SK-N-SH (cell line): ENCODE results near the gene ZFP64. TPM values are rescaled to one million over a fixed set of nuclear protein-coding genes. Genes with fewer than 3 reads are reported as not detected.

Experiments
- CTCF ChIA-PET: fragments of 300-600, 350-600 bp; formaldehyde crosslinking; extraction: SDS; loops from one replicate; lab custom pipeline; 2021; lab: Yijun Ruan, JAX
- POLR2A ChIA-PET: fragments of 350-600 bp; sonication (Branson Sonifier 250); formaldehyde crosslinking; extraction: SDS; loops from one replicate; lab custom pipeline; 2020; ENCODE audit warnings: antibody characterized with exemption, inconsistent platforms; lab: Yijun Ruan, JAX
- DNase-seq: peaks from one replicate; pipeline ENCODE4 v3.0.0; 2012
- H2AFZ ChIP-seq: fragments of 200-600 bp; sonication (generic); 2 replicates; pipeline ENCODE4 v1.8.1; 2016; ENCODE audit warnings: antibody characterized with exemption, mild to moderate bottlenecking, low read depth
- H3F3A ChIP-seq: fragments of 200-600 bp; sonication (generic); replicated peaks from 2 replicates; pipeline ENCODE3; 2016; ENCODE audit warnings: antibody characterized with exemption, mild to moderate bottlenecking; ENCODE audit not compliant: insufficient read depth
- H3K27ac ChIP-seq, 2 experiments: fragments of 200-500 bp in 1 of 2; fragments of 200-600 bp in 1 of 2; sonication (Bioruptor generic) in 1 of 2; sonication (generic), shearing (Covaris generic) in 1 of 2; 2 replicates each; pipeline versions ENCODE4 v1.5.1 to v1.6.1; 2014 to 2016; ENCODE audit warnings: low read depth in 2 of 2, inconsistent platforms in 1 of 2, low read length in 1 of 2, mild to moderate bottlenecking in 1 of 2, mixed read lengths in 1 of 2
- H3K27me3 ChIP-seq: fragments of 200-600 bp; sonication (generic), shearing (Covaris generic); 2 replicates; pipeline ENCODE4 v1.6.1; 2016; ENCODE audit warnings: mixed run types; ENCODE audit not compliant: insufficient read depth
- H3K36me3 ChIP-seq, 2 experiments: fragments of 200-500 bp in 1 of 2; fragments of 200-600 bp in 1 of 2; sonication (Bioruptor generic) in 1 of 2; sonication (generic) in 1 of 2; replicated peaks in 1 of 2; 2 replicates each; pipeline versions ENCODE3 to v1.5.1; 2014 to 2016; ENCODE audit warnings: low read length in 1 of 2, mild to moderate bottlenecking in 1 of 2; ENCODE audit not compliant: insufficient read depth in 2 of 2, control insufficient read depth in 1 of 2
- H3K4me1 ChIP-seq, 2 experiments: fragments of 200-500 bp in 1 of 2; fragments of 200-600 bp in 1 of 2; sonication (Bioruptor generic) in 1 of 2; sonication (generic), shearing (Covaris generic) in 1 of 2; 2 replicates each; pipeline versions ENCODE4 v1.5.1 to v1.6.1; 2014 to 2016; ENCODE audit warnings: low read depth in 1 of 2, low read length in 1 of 2, mixed run types in 1 of 2; ENCODE audit not compliant: insufficient read depth in 2 of 2, control insufficient read depth in 1 of 2
- H3K4me2 ChIP-seq: fragments of 200-600 bp; sonication (generic), shearing (Covaris generic); 2 replicates; pipeline ENCODE4 v1.6.1; 2017; ENCODE audit warnings: mixed run types
- H3K4me3 ChIP-seq, 2 experiments: fragments of 200-500 bp in 1 of 2; fragments of 200-600 bp in 1 of 2; sonication (Bioruptor generic) in 1 of 2; sonication (generic), shearing (Covaris generic) in 1 of 2; 2 replicates each; pipeline versions ENCODE4 v1.5.1 to v1.8.1; 2014 to 2016; ENCODE audit warnings: low read depth in 2 of 2, inconsistent platforms in 1 of 2, low read length in 1 of 2, mild to moderate bottlenecking in 1 of 2, mixed read lengths in 1 of 2, moderate library complexity in 1 of 2
- H3K79me2 ChIP-seq: fragments of 200-600 bp; sonication (generic); 2 replicates; pipeline ENCODE4 v1.8.1; 2017; ENCODE audit warnings: mild to moderate bottlenecking; ENCODE audit not compliant: insufficient read depth
- H3K9ac ChIP-seq: fragments of 200-600 bp; sonication (generic); 2 replicates; pipeline ENCODE4 v1.6.1; 2017; ENCODE audit warnings: mixed run types
- H3K9me2 ChIP-seq: fragments of 200-600 bp; sonication (generic); 2 replicates; pipeline ENCODE4 v1.6.1; 2017; ENCODE audit warnings: mixed run types
- H3K9me3 ChIP-seq: fragments of 200-600 bp; sonication (generic); 2 replicates; pipeline ENCODE4 v1.6.1; 2017; ENCODE audit warnings: mixed run types, mild to moderate bottlenecking, moderate library complexity
- H4K20me1 ChIP-seq: fragments of 200-600 bp; sonication (generic); 2 replicates; pipeline ENCODE4 v1.6.1; 2017; ENCODE audit warnings: mild to moderate bottlenecking, mixed run types; ENCODE audit not compliant: insufficient read depth
- GATA2 ChIP-seq: sonication (generic); formaldehyde crosslinking; IDR thresholded peaks from 2 replicates; pipeline ENCODE4 v1.5.0; 2020; ENCODE audit warnings: mild to moderate bottlenecking, missing genetic modification reagents
- MEF2A ChIP-seq: IDR thresholded peaks from 2 replicates; pipeline ENCODE4 v1.4.0; 2012; ENCODE audit warnings: low read depth, borderline replicate concordance
- MXI1 ChIP-seq: IDR thresholded peaks from 2 replicates; pipeline ENCODE4 v1.6.1; 2012; ENCODE audit warnings: mild to moderate bottlenecking, low read depth, low read length, improper control_type of control experiment
- NRF1 ChIP-seq: IDR thresholded peaks from 2 replicates; pipeline ENCODE4 v1.6.1; 2012; ENCODE audit warnings: low read depth, mild to moderate bottlenecking, low read length
- REST ChIP-seq: IDR thresholded peaks from 2 replicates; pipeline ENCODE4 v1.6.1; 2012; ENCODE audit warnings: mild to moderate bottlenecking, low read depth, low read length, moderate library complexity
- RXRA ChIP-seq: IDR thresholded peaks from 2 replicates; pipeline ENCODE4 v1.4.0; 2012; ENCODE audit warnings: low read depth, mild to moderate bottlenecking, borderline replicate concordance
- TAF1 ChIP-seq: IDR thresholded peaks from 2 replicates; pipeline ENCODE4 v1.6.1; 2012; ENCODE audit warnings: low read depth, mild to moderate bottlenecking, low read length, moderate library complexity, borderline replicate concordance
- WGBS: methylation state at CpG from one replicate; pipeline ENCODE4 v1.1.6; 2017; ENCODE audit warnings: low lambda C conversion rate; 5-methylcytosine and 5-hydroxymethylcytosine counted together
- polyA plus RNA-seq, 3 experiments: library from polyadenylated mRNA; depleted of rRNA; stranded (reverse); fragments of >200 nt; gene quantifications; 2 replicates each; pipeline ENCODE4 v1.2.3, GENCODE V29; 2012
- TF ChIP-seq, protein P1 (sequence below): IDR thresholded peaks from 2 replicates; pipeline ENCODE4; 2012
- TF ChIP-seq, protein P2 (sequence below): IDR thresholded peaks from 2 replicates; pipeline ENCODE4 v1.4.0; 2012; ENCODE audit warnings: low read depth, borderline replicate concordance

Gene ZFP64
- polyA plus RNA-seq, 1 of the 3 experiments (the other 2 are of a cell fraction): 12.8 TPM

GRCh38 chr20:52212943-52213342 lies 21.4 kb upstream of the ZFP64 start:
- Histone ChIP-seq H3K9ac (no peak overlapping the region), H3K79me2 (no peaks in the 10 kb centered on the region), H4K20me1 (no peaks in the 10 kb centered on the region), H3K27ac (no peak overlapping the region), H2AFZ (no peak overlapping the region), H3K4me1 (no peaks in the 10 kb centered on the region), H3K9me2 (no peaks in the 10 kb centered on the region), H3K9me3 (no peaks in the 10 kb centered on the region), H3K27me3 (no peaks in the 10 kb centered on the region), H3K36me3 (no peaks in the 10 kb centered on the region), H3K4me2 (no peak overlapping the region), H3K4me3 (no peak overlapping the region), H3F3A (no peaks in the 10 kb centered on the region)
- ChIA-PET POLR2A (no interaction called here), CTCF (interaction anchor here (1.7 kb wide), 1 partner anchor 21 kb away, joined by 5 read pairs; the partner anchor contains the start of gene ZFP64)
- no peak for TF ChIP-seq TAF1
- DNase-seq: no peak
- 23% methylated on average over 2 of the region's 2 CpGs for WGBS

DNA sequence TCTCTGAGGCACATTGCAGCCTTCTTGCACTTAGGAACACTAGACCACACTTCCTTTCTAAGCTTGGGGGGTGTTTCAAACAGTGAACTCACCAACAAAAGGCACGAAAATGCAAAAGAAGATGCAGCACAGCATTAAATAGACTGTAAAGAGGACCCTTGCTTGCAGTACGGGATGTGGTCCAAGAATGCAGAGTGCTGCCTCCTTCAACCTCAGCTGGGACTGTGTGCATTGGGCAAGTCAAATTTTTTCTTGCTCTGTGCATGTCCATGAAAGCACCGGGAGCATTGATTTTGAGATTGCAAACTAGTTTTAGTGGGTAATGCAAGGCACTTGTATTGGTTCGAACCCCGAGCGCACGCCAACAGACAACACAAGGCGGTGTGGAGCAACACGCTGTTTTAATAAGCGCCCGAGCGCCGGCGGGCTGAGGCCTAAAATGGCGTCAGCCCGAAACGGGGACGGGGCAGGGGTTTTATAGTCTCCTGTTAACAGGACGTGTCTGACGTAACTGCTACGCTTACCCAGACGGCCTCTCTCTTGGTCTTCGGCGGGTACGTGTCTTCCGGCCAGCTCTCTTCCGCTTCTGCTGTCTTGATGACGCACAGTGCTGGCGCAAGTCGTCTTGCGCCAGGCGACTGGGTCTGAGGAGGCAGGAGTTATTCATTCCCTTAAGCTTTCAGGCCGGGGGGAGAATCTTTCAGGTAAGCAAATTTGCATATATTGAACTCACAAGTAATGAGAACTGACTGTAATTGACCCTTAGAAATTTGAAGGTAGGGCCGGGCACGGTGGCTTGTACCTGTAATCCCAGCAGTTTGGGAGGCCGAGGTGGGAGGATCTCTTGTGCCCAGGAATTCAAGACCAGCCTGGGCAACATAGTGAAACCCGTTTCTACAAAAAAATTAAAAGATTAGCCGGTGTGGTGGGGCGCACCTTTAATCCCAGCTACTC lies 18.7 kb upstream of the ZFP64 start:
- Histone ChIP-seq H3K4me3 (no peak overlapping the region), H3F3A (no peaks in the 10 kb centered on the region), H4K20me1 (no peaks in the 10 kb centered on the region), H2AFZ (no peak overlapping the region), H3K27ac (no peak overlapping the region), H3K36me3 (no peaks in the 10 kb centered on the region)
- 76% methylated on average over 29 of the region's 39 CpGs for WGBS
- TF ChIP-seq, protein P1, sequence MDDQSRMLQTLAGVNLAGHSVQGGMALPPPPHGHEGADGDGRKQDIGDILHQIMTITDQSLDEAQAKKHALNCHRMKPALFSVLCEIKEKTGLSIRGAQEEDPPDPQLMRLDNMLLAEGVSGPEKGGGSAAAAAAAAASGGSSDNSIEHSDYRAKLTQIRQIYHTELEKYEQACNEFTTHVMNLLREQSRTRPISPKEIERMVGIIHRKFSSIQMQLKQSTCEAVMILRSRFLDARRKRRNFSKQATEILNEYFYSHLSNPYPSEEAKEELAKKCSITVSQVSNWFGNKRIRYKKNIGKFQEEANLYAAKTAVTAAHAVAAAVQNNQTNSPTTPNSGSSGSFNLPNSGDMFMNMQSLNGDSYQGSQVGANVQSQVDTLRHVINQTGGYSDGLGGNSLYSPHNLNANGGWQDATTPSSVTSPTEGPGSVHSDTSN: no peak
- TF ChIP-seq, protein P2, sequence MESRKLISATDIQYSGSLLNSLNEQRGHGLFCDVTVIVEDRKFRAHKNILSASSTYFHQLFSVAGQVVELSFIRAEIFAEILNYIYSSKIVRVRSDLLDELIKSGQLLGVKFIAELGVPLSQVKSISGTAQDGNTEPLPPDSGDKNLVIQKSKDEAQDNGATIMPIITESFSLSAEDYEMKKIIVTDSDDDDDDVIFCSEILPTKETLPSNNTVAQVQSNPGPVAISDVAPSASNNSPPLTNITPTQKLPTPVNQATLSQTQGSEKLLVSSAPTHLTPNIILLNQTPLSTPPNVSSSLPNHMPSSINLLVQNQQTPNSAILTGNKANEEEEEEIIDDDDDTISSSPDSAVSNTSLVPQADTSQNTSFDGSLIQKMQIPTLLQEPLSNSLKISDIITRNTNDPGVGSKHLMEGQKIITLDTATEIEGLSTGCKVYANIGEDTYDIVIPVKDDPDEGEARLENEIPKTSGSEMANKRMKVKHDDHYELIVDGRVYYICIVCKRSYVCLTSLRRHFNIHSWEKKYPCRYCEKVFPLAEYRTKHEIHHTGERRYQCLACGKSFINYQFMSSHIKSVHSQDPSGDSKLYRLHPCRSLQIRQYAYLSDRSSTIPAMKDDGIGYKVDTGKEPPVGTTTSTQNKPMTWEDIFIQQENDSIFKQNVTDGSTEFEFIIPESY: no peak
- no peak for TF ChIP-seq MEF2A
- no peak for TF ChIP-seq MXI1
- TF ChIP-seq REST: no peak
- TF ChIP-seq GATA2: no peak
- no peak for TF ChIP-seq NRF1
- TF ChIP-seq RXRA: no peak
- TF ChIP-seq TAF1: no peak
- TF ChIP-seq, all 33 proteins: peak for 0
- no peaks in the 10 kb centered on the region for H3K9me3 ChIP-seq
- H3K9ac ChIP-seq: no peak overlapping the region
- no peaks in the 10 kb centered on the region for H3K9me2 ChIP-seq
- H3K79me2 ChIP-seq: no peaks in the 10 kb centered on the region
- ChIA-PET CTCF (no interaction called here), POLR2A (no interaction called here)
- no peaks in the 10 kb centered on the region for H3K27me3 ChIP-seq
- H3K4me2 ChIP-seq: no peak overlapping the region
- H3K4me1 ChIP-seq: no peaks in the 10 kb centered on the region; a peak in 1 of 4 replicates
- DNase-seq: no peak
